ENCODE data around the gene RNF103.

GRCh38 chr2:86593266-86593665, 30.4 kb downstream of the RNF103 start:
- TF ChIP-seq, protein P1, sequence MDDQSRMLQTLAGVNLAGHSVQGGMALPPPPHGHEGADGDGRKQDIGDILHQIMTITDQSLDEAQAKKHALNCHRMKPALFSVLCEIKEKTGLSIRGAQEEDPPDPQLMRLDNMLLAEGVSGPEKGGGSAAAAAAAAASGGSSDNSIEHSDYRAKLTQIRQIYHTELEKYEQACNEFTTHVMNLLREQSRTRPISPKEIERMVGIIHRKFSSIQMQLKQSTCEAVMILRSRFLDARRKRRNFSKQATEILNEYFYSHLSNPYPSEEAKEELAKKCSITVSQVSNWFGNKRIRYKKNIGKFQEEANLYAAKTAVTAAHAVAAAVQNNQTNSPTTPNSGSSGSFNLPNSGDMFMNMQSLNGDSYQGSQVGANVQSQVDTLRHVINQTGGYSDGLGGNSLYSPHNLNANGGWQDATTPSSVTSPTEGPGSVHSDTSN (IDR thresholded peaks at IDR 0.05), result no peak
- TF ChIP-seq, protein P2, sequence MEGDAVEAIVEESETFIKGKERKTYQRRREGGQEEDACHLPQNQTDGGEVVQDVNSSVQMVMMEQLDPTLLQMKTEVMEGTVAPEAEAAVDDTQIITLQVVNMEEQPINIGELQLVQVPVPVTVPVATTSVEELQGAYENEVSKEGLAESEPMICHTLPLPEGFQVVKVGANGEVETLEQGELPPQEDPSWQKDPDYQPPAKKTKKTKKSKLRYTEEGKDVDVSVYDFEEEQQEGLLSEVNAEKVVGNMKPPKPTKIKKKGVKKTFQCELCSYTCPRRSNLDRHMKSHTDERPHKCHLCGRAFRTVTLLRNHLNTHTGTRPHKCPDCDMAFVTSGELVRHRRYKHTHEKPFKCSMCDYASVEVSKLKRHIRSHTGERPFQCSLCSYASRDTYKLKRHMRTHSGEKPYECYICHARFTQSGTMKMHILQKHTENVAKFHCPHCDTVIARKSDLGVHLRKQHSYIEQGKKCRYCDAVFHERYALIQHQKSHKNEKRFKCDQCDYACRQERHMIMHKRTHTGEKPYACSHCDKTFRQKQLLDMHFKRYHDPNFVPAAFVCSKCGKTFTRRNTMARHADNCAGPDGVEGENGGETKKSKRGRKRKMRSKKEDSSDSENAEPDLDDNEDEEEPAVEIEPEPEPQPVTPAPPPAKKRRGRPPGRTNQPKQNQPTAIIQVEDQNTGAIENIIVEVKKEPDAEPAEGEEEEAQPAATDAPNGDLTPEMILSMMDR (IDR thresholded peaks at IDR 0.05), result no peak
- TF ChIP-seq CBX8 (IDR thresholded peaks at IDR 0.05) (no peak), TP53 (CRISPR knock-in tag; IDR thresholded peaks at IDR 0.05) (no peak), POLR2A (IDR thresholded peaks at IDR 0.05; ENCODE audit: low read length) (no peak), RAD21 (conservative IDR thresholded peaks at IDR 0.05 in 1 of 2, IDR thresholded peaks at IDR 0.05 in 1 of 2) (no peak), E2F6 (IDR thresholded peaks at IDR 0.05; ENCODE audit: borderline replicate concordance, low read depth) (no peak), USF2 (IDR thresholded peaks at IDR 0.05) (no peak), NFE2L2 (conservative IDR thresholded peaks at IDR 0.05; ENCODE audit: low read length) (no peak), RCOR1 (IDR thresholded peaks at IDR 0.05; ENCODE audit: low read depth, low read length) (no peak), SREBF2 (IDR thresholded peaks at IDR 0.05) (no peak), HOXB5 (CRISPR knock-in tag; IDR thresholded peaks at IDR 0.05) (no peak)

Data from A549 (cell line).